Stimulated activated CD8-positive, alpha-beta memory T cell treated with anti-CD3 and anti-CD28 coated beads, Interleukin-4, amount 100 ng/mL, for 1 hour (primary cell): ENCODE measurements around the gene KCNG1.
"Not testable (repeated sequence)": the region's sequence is repeated elsewhere in the genome, so short reads cannot be mapped to it uniquely, and the experiment has no call there.

ENCODE experiments used
- DNase-seq, 2 donors: peaks; one replicate each; pipeline ENCODE4 v3.0.0-alpha.2; 2020; ENCODE audit warnings: low read depth in 2 of 2, low spot score in 1 of 2

The KCNG1 gene, protein sequence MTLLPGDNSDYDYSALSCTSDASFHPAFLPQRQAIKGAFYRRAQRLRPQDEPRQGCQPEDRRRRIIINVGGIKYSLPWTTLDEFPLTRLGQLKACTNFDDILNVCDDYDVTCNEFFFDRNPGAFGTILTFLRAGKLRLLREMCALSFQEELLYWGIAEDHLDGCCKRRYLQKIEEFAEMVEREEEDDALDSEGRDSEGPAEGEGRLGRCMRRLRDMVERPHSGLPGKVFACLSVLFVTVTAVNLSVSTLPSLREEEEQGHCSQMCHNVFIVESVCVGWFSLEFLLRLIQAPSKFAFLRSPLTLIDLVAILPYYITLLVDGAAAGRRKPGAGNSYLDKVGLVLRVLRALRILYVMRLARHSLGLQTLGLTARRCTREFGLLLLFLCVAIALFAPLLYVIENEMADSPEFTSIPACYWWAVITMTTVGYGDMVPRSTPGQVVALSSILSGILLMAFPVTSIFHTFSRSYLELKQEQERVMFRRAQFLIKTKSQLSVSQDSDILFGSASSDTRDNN

DNA sequence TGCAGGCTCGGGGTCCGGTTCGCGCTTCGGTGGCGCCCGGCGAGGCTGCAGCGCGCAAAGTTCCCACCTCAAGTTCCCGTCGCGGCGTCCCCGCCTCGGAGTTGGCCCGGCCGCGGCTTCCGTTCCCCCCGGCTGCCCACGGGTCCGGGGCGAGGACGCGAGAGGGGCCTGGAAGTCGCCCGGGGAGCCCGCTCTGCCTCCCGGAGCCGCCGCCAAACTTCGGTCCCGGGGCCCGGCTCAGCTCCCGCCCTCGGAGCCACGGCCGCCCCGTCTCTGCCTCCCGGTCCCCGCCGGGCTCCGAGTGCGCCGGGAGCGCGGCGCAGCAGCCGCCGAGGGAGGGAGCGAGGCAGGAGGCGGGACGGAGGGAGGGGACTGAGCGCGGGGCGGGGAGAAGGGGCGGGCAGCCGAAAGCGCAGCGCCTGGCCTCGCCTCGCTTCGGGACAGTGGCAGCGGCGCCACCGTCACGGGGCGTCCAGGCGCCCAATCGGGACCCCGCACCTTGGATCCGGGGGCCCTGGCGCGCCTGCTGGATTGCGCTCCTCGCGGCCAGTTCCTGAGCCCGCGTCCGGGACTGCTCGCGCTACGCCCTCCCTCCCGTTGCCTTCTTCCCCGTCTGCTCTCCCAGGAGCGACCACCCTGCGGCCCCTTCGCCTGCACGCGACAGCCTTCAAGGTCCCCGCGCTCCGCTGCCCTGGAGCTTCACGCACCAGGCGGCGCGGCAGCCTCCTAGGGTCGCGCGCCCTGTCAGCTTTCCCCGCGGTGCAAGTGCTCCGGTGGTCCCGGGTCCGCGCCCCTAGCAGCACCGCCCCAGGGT, at the start of gene KCNG1:
TSS of gene KCNG1 (minus strand) at position 305 of the 814 bp plus-strand sequence. CDS start 12,769 bp downstream, outside the sequence.
- no peak for DNase-seq

DNA sequence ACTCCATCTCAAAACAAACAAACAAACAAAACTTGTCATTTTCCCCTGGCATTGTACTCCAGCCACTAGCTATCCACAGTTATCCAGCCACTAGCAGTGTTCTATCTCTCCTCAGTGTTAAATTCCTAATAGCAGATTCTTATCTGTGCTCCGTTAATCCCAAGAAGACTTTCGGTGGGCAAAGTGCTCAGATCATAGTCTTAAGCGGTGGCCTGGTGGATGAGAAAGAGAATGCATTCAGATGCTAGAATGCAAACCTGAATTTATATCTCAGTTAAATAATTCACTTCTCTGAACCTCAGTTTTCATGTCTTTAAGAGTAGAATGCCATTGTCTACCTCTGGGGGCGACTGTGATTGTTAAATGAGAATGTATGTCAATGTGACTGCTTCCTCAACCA, 47.7 kb upstream of the KCNG1 start:
- DNase-seq: no peak

DNA sequence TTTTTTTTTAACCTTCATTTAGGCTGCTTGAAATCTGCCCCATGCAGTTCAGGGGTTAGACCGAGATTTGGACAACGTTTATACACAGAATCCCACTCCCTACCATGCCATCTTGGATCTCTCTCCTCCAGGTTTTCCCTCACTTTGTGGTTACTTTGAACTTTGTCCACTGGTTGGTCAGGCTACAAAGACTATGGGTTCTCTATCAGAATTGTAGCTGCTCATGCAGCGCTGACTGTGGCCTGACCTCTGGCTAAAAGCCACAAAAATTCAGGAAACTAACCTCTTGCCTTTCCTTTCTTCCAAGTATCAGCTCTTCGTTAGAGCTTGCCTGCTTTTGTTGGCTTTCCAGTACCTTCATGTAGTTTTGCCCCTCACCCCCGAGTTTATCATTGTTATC, 44.9 kb upstream of the KCNG1 start:
- DNase-seq: no peak

DNA sequence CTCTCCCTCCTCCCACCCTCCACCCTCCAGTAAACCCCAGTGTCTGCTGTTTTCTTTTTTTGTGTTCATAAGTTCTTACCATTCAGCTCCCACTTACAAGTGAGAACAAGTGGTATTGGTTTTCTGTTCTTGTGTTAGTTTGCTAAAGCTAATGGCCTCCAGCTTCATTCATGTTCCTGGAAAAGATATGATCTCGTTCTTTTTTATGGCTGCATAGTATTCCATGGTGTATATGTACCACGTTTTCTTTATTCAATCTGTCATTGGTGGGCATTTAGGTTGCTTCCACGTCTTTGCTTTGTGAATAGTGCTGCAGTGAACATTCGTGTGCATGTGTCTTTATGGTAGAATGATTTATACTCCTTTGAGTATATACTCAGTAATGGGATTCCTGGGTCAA, 42.7 kb upstream of the KCNG1 start:
- DNase-seq: no peak

DNA sequence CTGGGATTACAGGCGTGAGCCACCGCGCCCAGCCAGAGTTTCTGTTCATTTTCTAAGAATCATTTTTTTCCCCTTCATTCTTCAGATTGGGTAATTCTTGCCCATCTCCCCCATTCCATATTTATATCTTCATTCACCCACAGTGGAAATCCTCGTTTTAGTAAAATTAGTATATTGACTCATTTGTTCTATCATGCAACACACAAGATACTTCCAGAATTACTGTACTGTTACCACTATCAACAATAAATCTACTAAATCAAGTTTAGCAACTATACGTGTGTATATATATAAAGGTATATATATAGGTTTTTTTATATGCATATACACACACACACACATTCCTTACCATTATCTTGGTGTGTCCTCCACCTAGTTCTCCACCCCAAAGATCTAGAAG, 41.2 kb upstream of the KCNG1 start:
- no peak for DNase-seq

DNA sequence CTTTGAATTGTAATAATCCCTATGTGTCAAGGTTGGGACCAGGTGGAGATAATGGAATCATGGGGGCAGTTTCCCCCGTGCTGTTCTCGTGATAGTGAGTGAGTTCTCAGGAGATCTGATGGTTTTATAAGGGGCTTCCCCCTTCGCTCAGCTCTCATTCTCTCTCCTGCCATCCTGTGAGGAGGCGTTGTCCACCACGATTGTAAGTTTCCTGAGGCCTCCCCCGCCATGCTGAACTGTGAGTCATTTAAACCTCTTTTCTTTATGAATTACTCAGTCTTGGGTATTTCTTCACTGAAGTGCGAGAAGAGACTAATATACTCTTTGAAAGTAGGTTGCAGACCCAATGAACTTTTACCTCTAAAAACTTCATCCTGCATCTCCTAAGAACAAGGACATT, 39.2 kb upstream of the KCNG1 start:
- DNase-seq: no peak

DNA sequence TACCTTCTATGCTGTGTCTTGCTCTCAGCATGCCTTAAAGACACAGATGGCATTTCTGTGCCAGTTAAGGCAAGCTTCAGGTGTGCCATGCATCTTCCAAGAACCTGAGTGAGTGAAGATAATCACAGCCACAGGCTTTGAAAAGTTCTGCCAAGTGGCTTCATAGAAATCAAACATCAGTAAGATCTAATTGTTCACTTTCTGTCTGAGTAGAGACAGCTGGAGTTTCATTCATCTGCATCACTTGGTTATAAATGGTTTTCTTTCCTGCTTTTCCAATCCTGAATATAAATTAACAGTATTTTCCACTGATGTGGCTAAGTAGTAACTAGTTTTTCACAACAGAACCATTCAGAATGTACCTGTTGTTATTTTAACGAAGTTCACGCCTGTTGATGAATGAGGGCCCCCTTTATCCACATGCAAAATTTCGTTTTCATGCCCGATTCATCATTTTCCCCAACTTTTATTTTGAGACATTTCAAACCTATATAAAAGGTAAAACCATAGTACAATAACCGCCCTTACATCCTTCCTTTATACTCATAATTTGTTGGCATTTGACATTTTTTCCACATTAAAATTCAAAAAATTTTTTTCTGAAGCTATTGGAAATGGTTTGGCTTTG, 38.6 kb upstream of the KCNG1 start:
- DNase-seq: no peak

GRCh38 chr20:51060301-51060700, 37.4 kb upstream of the KCNG1 start:
- no peak for DNase-seq

DNA sequence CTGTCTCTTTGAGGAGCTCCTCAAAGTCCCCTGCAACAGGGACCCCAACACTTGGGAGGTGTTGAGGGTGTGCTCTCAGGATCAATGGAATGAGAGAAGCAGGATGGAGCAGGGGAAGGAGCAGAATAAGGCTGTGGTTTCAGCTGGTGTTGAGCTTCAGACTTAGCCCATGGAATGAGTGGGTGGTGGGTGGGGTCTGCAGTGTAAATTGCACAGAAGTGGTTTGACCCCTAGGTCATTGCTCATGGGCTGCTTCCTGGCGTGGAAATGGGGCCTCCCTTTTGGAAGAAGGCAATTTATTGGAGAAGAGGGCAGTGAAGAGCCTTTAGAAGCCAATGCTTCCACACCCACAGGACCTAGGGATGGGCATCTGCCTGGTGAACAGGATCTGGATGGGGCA, 37.0 kb upstream of the KCNG1 start:
- DNase-seq: no peak

DNA sequence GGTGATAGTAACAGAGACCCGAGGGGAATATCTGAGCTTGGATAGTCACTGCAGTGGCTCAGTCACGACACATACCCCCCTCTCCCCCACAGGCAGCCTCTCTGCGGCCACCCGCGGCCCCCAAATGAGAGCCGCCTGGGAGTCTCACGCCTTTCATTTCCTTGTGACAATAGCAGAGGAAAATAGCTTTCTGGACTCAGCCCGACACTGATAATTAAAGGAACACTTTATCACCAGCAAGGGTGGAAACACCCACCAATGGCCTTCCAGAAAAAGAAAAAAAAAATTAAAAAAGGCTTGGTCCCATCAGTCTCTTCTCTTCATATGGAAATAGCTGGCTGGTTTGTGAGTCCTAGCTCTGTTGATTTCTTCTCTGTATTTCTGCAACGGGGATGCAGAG, 35.1 kb upstream of the KCNG1 start:
- no peak for DNase-seq

- DNase-seq: no peak
Observed at GRCh38 chr20:51054233-51054632, 31.3 kb upstream of the KCNG1 start.

- DNase-seq: no peak
Observed at GRCh38 chr20:51050531-51051075, 27.7 kb upstream of the KCNG1 start.

- DNase-seq: no peak
Observed at GRCh38 chr20:51046021-51046985, 23.4 kb upstream of the KCNG1 start.

- DNase-seq: not testable (repeated sequence)
Observed at GRCh38 chr20:51045492-51045891, 22.6 kb upstream of the KCNG1 start.

GRCh38 chr20:51044796-51045195, 21.9 kb upstream of the KCNG1 start:
- DNase-seq: no peak

- DNase-seq: no peak
Observed at GRCh38 chr20:51043811-51044210, 20.9 kb upstream of the KCNG1 start.

DNA sequence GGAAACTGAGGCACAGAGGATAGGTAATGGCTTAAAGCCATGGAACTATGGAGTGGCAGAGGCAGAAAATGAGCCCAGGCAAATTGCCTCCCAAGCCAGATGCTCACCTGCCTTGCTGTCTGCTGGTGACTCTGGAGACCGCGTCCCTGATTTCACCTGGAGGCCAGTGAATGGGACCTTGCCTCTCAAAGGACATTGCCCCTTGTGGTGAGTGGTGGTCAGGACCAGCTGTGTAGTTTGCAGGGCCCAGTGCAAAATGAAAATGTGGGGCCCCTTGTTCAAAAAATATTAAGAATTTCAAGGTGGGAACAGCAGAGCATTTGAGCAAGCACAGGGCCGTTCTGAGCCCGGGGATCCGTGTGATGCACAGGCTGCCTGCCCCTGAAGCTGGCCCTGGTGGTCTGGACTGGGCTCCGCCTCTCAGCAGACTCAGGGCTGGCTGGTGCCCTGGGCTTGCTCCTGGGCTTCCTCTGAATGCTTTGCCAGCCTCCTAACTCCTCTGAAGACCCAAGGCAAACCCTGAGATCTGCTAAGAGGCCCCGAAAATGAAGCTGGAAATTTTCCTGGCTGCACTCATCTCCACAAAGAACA, 19.8 kb upstream of the KCNG1 start:
- DNase-seq: no peak

GRCh38 chr20:51042064-51042463, 19.2 kb upstream of the KCNG1 start:
- DNase-seq: no peak

DNA sequence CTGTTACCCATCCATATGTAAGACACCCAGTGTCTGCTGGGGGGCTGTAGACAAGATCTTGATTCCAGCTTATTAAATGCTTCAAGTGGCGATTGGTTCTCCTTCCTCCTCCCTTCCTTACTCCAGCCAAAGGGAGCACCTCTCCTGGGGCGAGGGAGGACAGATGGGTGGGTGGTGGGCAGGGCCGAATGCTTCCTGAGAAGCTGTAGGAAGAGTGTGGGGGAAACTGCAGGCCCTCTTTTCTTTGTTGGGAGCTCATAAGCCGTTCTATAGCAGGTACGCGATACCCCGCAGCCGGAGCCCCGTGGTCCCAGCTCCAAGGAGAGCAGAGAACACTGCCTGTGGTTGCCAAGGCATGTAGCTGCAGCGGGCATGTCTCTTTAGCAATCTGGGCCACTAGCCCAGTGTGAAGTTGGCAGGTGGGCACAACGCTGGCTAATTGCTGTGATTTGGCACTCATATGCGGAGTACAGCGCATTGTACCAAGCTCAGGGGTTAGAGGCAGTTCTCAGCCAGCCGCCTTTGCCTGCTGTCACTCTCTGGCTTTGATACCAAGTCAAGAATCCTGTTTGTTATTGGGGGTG, 14.7 kb upstream of the KCNG1 start:
- DNase-seq: no peak
